Astrocyte (in vitro differentiated cells and primary cell): ENCODE data around the gene PGS1. TPM values are rescaled to one million over a fixed set of nuclear protein-coding genes. Genes with fewer than 3 reads are reported as not detected.
A peak's percentile ranks its signal among the peaks of the same experiment; 100 is the strongest.

ENCODE experiments used
- DNase-seq: peaks from one replicate; pipeline ENCODE4 v3.0.0-alpha.2; 2010; ENCODE audit warnings: low read depth
- FAIRE-seq: peaks from 2 replicates; lab custom pipeline; 2011; peaks lifted over from hg19 to GRCh38; lab: Jason Lieb, UNC
- H2AFZ ChIP-seq: 2 replicates; pipeline ENCODE4 v1.6.0; 2012; ENCODE audit warnings: low read depth, low read length, inconsistent platforms
- H3K27ac ChIP-seq: 2 replicates; pipeline ENCODE4 v1.5.1; 2011; ENCODE audit warnings: low read depth, low read length, inconsistent platforms
- H3K27me3 ChIP-seq: 2 replicates; pipeline ENCODE4 v1.6.0; 2011; ENCODE audit warnings: low read length, inconsistent platforms; ENCODE audit not compliant: insufficient read depth
- H3K36me3 ChIP-seq: 2 replicates; pipeline ENCODE4 v1.5.1; 2011; ENCODE audit warnings: low read length, inconsistent platforms; ENCODE audit not compliant: insufficient read depth
- H3K4me1 ChIP-seq: 2 replicates; pipeline ENCODE4 v1.5.1; 2011; ENCODE audit warnings: low read length, inconsistent platforms; ENCODE audit not compliant: insufficient read depth
- H3K4me2 ChIP-seq: 2 replicates; pipeline ENCODE4 v1.6.0; 2012; ENCODE audit warnings: low read length, inconsistent platforms
- H3K4me3 ChIP-seq: 2 replicates; pipeline ENCODE4 v1.5.1; 2011; ENCODE audit warnings: low read depth, mild to moderate bottlenecking, low read length, inconsistent platforms; ENCODE audit not compliant: insufficient read depth
- H3K79me2 ChIP-seq: 2 replicates; pipeline ENCODE4 v1.6.0; 2012; ENCODE audit warnings: mild to moderate bottlenecking, low read length, inconsistent platforms; ENCODE audit not compliant: insufficient read depth
- H3K9ac ChIP-seq: 2 replicates; pipeline ENCODE4 v1.6.0; 2012; ENCODE audit warnings: mild to moderate bottlenecking, low read length, inconsistent platforms
- H3K9me3 ChIP-seq: 2 replicates; pipeline ENCODE4 v1.5.1; 2012; ENCODE audit warnings: low read depth, mild to moderate bottlenecking, low read length, inconsistent platforms; ENCODE audit not compliant: insufficient read depth
- H4K20me1 ChIP-seq: 2 replicates; pipeline ENCODE4 v1.6.0; 2012; ENCODE audit warnings: low read length, inconsistent platforms; ENCODE audit not compliant: insufficient read depth
- H3K27ac Mint-ChIP-seq: one replicate; pipeline ENCODE4 v1.8.0; 2021; ENCODE audit warnings: mild to moderate bottlenecking, mixed read lengths; ENCODE audit not compliant: unreplicated experiment
- H3K27me3 Mint-ChIP-seq: one replicate; pipeline ENCODE4 v1.8.0; 2021; ENCODE audit warnings: low read depth, mixed read lengths; ENCODE audit not compliant: unreplicated experiment
- H3K36me3 Mint-ChIP-seq: one replicate; pipeline ENCODE4 v1.8.0; 2021; ENCODE audit warnings: low read depth, mixed read lengths; ENCODE audit not compliant: unreplicated experiment
- H3K4me1 Mint-ChIP-seq: one replicate; pipeline ENCODE4 v1.8.0; 2021; ENCODE audit warnings: low read depth, mixed read lengths; ENCODE audit not compliant: unreplicated experiment
- H3K4me3 Mint-ChIP-seq: one replicate; pipeline ENCODE4 v1.8.0; 2021; ENCODE audit warnings: mild to moderate bottlenecking, moderate library complexity, mixed read lengths; ENCODE audit not compliant: unreplicated experiment
- H3K9me3 Mint-ChIP-seq: one replicate; pipeline ENCODE4 v1.8.0; 2021; ENCODE audit warnings: mild to moderate bottlenecking, mixed read lengths; ENCODE audit not compliant: unreplicated experiment
- CTCF ChIP-seq: IDR thresholded peaks from 2 replicates; pipeline ENCODE4 v1.5.1; 2011; ENCODE audit warnings: low read depth, mild to moderate bottlenecking, inconsistent platforms, low read length, moderate library complexity; ENCODE audit not compliant: insufficient read depth
- EZH2 ChIP-seq: IDR thresholded peaks from 2 replicates; pipeline ENCODE4 v1.6.1; 2012; ENCODE audit warnings: mild to moderate bottlenecking, low read length, inconsistent platforms; ENCODE audit not compliant: insufficient read depth
- total RNA-seq: library from RNA; stranded (reverse); gene quantifications from 2 replicates; pipeline ENCODE4 v1.2.1, GENCODE V29; 2021

The PGS1 gene
- total RNA-seq, 1 donor from 2014 or later: 32.0 TPM

- Histone ChIP-seq H4K20me1 (no peaks in the 10 kb centered on the region), H3K27me3 (no peaks in the 10 kb centered on the region), H3K4me3 (peak overlapping the region; percentile 11), H3K9me3 (no peaks in the 10 kb centered on the region), H3K4me2 (peak overlapping the region; percentile 76), H3K36me3 (no peaks in the 10 kb centered on the region), H3K4me1 (peaks cover 42% of the 10 kb centered on the region), H3K9ac (peak overlapping the region; percentile 79), H2AFZ (peak overlapping the region; percentile 62), H3K79me2 (peaks cover 21% of the 10 kb centered on the region), H3K27ac (peak overlapping the region; percentile 95)
- peaks cover 44% of the 10 kb centered on the region for H3K4me1 Mint-ChIP-seq
- H3K4me3 Mint-ChIP-seq: peak overlapping the region; percentile 27
- TF ChIP-seq CTCF (no peak), EZH2 (no peak)
- FAIRE-seq: peak; percentile 80
- H3K27me3 Mint-ChIP-seq: no peaks in the 10 kb centered on the region
- H3K36me3 Mint-ChIP-seq: peaks cover 2% of the 10 kb centered on the region
- no peaks in the 10 kb centered on the region for H3K9me3 Mint-ChIP-seq
- peak; percentile 97 for DNase-seq
- peak overlapping the region; percentile 98 for H3K27ac Mint-ChIP-seq
These were observed 2.9 kb upstream of the PGS1 start for GRCh38 chr17:78375401-78376151.

GRCh38 chr17:78376161-78376560 is 2.3 kb upstream of the PGS1 start:
- no peak for FAIRE-seq
- no peak overlapping the region for H2AFZ ChIP-seq

More at GRCh38 chr17:78376161-78376560, 2.3 kb upstream of the PGS1 start:
- no peaks in the 10 kb centered on the region for H3K27me3 ChIP-seq
- no peaks in the 10 kb centered on the region for H3K36me3 ChIP-seq
- Mint-ChIP-seq H3K36me3 (peaks cover 2% of the 10 kb centered on the region), H3K4me3 (peak overlapping the region; percentile 5), H3K27ac (peak overlapping the region; percentile 17), H3K27me3 (no peaks in the 10 kb centered on the region), H3K4me1 (peaks cover 47% of the 10 kb centered on the region), H3K9me3 (no peaks in the 10 kb centered on the region)
- peaks cover 27% of the 10 kb centered on the region for H3K79me2 ChIP-seq
- TF ChIP-seq EZH2 (no peak), CTCF (no peak)
- peaks cover 44% of the 10 kb centered on the region for H3K4me1 ChIP-seq
- peak overlapping the region; percentile 56 for H3K9ac ChIP-seq
- DNase-seq: peak; percentile 77
- peaks cover 4% of the 10 kb centered on the region for H4K20me1 ChIP-seq
- H3K4me3 ChIP-seq: peak overlapping the region; percentile 8
- H3K9me3 ChIP-seq: no peaks in the 10 kb centered on the region
- peak overlapping the region; percentile 95 for H3K27ac ChIP-seq
- peak overlapping the region; percentile 76 for H3K4me2 ChIP-seq
